AG09319 (cell line): ENCODE data around the gene MAP1A.

ENCODE experiments used
- DNase-seq: peaks from one replicate; pipeline ENCODE4 v3.0.0-alpha.2; 2010; ENCODE audit warnings: low read depth; ENCODE audit errors: extremely low read depth
- CTCF ChIP-seq: IDR thresholded peaks from 2 replicates; pipeline ENCODE4 v1.5.1; 2011; ENCODE audit warnings: low read depth, mild to moderate bottlenecking, inconsistent platforms, low read length, moderate library complexity

MAP1A gene

GRCh38 chr15:43518197-43518761 lies 871 bp downstream of the MAP1A start:
- no peak for TF ChIP-seq CTCF
- no peak for DNase-seq

DNA sequence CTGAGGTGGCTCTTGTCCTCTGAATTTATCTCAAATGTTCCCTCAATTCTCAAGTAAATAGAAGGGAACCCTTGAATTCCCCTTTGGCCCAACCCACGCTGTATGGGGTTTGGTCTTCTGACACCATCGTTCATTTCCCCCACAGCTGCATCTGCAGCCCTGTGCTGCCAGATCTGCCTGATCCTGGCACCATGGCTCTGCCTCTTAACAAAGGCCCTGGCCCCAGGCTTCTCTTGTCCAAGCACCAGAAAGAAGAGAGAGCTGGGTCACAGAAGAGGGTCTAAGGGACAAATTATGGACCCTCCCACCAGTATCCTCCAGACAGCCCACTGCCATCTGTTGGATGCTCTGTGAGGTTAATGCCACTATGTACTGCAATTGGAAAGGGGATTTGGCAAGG lies 1.8 kb downstream of the MAP1A start:
- no peak for TF ChIP-seq CTCF
- DNase-seq = no peak

GRCh38 chr15:43520138-43520537 lies 2.7 kb downstream of the MAP1A start:
- no peak for DNase-seq
- TF ChIP-seq CTCF = no peak

DNA sequence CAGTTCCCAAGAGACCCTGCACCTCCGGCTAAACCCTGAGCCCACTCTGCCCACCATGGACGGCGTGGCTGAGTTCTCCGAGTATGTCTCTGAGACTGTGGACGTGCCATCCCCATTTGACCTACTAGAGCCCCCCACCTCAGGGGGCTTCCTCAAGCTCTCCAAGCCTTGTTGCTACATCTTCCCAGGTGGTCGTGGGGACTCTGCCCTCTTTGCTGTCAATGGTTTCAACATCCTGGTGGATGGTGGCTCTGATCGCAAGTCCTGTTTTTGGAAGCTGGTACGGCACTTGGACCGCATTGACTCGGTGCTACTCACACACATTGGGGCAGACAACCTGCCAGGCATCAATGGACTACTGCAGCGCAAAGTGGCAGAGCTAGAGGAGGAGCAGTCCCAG lies 4.0 kb downstream of the MAP1A start:
- DNase-seq = no peak
- no peak for TF ChIP-seq CTCF

DNA sequence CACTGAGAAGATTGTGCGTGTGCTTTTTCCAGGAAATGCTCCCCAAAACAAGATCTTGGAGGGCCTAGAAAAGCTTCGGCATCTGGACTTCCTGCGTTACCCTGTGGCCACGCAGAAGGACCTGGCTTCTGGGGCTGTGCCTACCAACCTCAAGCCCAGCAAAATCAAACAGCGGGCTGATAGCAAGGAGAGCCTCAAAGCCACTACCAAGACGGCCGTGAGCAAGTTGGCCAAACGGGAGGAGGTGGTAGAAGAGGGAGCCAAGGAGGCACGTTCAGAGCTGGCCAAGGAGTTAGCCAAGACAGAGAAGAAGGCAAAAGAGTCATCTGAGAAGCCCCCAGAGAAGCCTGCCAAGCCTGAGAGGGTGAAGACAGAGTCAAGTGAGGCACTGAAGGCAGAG lies 4.8 kb downstream of the MAP1A start:
- TF ChIP-seq CTCF = no peak

DNA sequence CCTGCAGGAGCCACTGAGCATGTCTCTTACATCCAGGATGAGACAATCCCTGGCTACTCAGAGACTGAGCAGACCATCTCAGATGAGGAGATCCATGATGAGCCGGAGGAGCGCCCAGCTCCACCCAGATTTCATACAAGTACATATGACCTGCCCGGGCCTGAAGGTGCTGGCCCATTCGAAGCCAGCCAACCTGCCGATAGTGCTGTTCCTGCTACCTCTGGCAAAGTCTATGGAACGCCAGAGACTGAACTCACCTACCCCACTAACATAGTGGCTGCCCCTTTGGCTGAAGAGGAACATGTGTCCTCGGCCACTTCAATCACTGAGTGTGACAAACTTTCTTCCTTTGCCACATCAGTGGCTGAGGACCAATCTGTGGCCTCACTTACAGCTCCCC lies 6.2 kb downstream of the MAP1A start:
- no peak for TF ChIP-seq CTCF
- no peak for DNase-seq

More for the DNA sequence above, 4.8 kb downstream of the MAP1A start:
- no peak for DNase-seq

- DNase-seq = no peak
- TF ChIP-seq CTCF = no peak
Observed at GRCh38 chr15:43524254-43524845, 6.9 kb downstream of the MAP1A start.
